ENCODE results near the gene LHFPL5.

The LHFPL5 gene

GRCh38 chr6:35794536-35795452 is 10.4 kb upstream of the LHFPL5 start:
- DNase-seq (ENCODE audit: low read depth), result no peak

DNA sequence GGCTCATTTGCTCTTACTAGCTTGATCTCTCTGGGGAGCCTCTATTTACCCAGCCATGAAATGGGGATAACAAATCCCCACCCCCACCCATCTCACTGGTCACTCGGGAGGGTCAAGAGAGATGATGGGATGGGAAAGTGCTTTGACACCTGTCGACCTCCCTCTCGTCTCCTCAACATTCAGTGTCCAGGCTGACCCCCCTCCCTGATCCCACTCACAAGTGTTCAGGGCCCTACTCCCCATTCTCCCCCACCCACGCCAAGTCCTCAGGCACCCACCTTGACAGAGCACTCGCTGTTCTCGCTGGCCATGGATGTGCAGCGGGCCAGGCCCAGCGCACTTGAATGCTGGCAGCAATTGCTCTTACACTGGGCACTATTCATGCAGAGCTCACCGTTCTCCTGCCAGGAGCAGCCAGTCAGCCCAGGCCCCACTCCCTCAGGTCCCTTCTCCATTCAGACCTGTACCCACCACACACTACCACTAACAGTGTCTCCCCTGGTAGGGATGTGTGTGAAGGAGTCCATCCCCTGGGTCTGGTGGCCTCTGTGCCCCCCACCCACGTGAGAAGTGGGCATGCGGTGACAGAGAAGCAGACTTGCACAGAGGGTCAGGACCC is 9.6 kb upstream of the LHFPL5 start:
- no peak for DNase-seq (ENCODE audit: low read depth)

GRCh38 chr6:35796236-35796635 is 8.9 kb upstream of the LHFPL5 start:
- no peak for DNase-seq (ENCODE audit: low read depth)

GRCh38 chr6:35797837-35798526 is 7.2 kb upstream of the LHFPL5 start:
- DNase-seq (ENCODE audit: low read depth), result no peak

GRCh38 chr6:35798706-35799105 is 6.4 kb upstream of the LHFPL5 start:
- no peak for DNase-seq (ENCODE audit: low read depth)

GRCh38 chr6:35801148-35801547 is 4.0 kb upstream of the LHFPL5 start:
- no peak for DNase-seq (ENCODE audit: low read depth)

- DNase-seq (ENCODE audit: low read depth), result no peak
Measured at GRCh38 chr6:35808688-35809087, 3.5 kb downstream of the LHFPL5 start.

GRCh38 chr6:35809809-35810208 is 4.7 kb downstream of the LHFPL5 start:
- no peak for DNase-seq (ENCODE audit: low read depth)

GRCh38 chr6:35810971-35811698 is 6.0 kb downstream of the LHFPL5 start:
- peak; percentile 33 for DNase-seq (ENCODE audit: low read depth)

DNA sequence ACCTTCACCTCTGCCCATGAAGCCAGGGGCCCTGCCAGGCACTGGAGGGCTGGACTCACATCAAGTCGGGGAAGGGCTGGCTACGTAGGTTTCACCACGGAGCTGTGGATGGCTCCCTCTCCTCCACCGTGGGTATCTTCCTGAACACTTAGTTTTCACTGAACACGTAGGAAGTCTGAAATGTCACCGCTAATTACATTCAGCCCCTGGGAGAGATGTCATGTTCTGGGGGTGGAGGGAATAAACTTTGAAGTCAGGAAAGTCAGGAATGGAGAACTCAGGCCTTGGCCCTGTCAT is 6.5 kb downstream of the LHFPL5 start:
- no peak for DNase-seq (ENCODE audit: low read depth)

- no peak for DNase-seq (ENCODE audit: low read depth)
Measured at GRCh38 chr6:35817515-35817914, 12.4 kb downstream of the LHFPL5 start.

DNA sequence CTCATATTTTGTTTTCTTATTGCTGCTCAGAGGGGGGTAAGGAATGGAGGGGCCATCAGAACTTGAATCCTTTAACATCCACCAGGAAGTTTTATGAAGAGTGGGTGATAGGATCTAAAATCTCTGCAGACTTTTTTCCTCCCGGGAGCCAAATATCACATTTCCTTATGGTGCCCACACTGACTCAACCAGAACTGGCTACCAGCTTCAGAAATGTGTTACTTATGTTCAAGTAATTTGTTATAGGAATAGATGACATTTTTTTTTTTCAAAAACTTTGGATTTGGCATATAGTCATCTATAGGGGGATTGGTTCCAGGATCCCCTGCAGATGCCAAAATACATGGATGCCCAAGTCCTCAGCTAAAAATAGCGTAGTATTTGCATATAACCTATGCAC is 18.4 kb downstream of the LHFPL5 start:
- no peak for DNase-seq (ENCODE audit: low read depth)

GRCh38 chr6:35824552-35825192 is 19.5 kb downstream of the LHFPL5 start:
- DNase-seq (ENCODE audit: low read depth), result no peak

- no peak for DNase-seq (ENCODE audit: low read depth)
Measured at GRCh38 chr6:35829306-35829705, 24.2 kb downstream of the LHFPL5 start.

DNA sequence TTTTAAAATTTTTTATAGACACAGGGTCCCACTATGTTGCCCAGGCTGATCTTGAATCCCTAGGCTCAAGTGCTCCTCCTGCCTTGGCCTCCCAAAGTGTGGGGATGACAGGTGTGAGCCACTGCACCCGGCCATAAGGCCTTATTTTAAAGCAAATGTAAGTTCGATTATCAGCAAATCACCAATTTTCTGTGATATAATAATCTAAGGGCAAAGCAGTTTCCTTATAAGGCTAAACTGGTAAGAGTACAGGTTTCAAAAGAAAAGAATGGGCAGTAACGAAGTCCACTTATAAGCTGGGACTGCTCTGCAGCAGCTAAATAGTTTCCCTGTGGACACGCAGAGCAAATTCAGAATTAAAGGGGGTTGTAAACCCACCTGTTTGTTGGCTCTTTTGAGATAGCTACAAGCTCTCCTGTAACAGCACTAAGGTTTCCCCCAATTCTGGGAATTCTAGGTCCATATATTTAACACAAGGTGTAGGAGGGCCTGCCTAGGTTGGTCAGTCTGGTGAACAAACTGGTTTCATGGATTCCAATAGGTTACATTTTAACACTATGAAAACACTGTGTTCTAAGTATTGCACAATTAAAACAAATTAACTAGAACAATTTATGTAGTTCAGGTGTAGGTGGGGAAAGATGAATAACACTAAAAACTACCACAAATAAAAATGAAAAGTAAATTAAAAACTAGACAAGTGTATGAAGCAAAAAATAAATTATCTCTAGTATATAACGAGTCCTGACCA is 26.3 kb downstream of the LHFPL5 start:
- no peak for DNase-seq (ENCODE audit: low read depth)

DNA sequence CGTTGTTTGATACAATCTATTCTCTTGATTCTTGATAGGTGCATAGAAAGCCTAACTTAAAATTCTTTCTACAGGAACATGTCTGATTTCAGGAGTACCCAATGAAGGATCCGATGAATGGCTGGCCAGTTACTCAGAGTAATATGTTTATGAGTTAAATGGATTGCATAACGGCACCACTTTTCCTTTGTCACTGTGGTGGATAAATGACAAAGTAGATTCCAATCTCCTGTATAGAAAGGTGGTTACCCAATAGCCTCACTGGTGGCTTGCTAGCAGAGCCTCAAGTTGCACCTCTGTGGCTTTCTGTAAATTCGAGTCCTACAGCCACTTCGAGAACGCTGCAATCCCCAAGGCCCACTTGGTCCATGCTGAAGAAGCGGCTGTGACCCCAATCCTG is 28.4 kb downstream of the LHFPL5 start:
- no peak for DNase-seq (ENCODE audit: low read depth)

- no peak for DNase-seq (ENCODE audit: low read depth)
Measured at GRCh38 chr6:35839019-35839418, 33.9 kb downstream of the LHFPL5 start.

DNA sequence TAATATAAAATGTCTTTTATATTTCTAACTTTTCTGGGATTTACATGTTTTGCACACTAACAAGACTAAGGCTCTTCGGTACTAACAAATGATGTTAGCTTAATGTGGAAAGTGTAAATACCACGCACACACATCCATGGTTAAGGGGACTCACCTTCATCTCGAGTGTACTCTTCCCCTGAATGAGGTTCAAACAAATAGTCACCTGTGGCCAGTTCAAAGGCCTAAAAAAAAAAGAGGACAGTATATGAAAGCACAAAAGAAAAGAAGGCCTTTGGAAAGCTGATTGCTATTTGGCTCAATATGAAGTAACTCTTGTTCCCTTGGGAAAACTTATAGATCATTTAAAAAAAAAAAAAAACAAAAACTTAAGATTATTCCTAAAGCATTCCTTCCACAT is 37.2 kb downstream of the LHFPL5 start:
- DNase-seq (ENCODE audit: low read depth), result no peak

- no peak for DNase-seq (ENCODE audit: low read depth)
Measured at GRCh38 chr6:35844290-35844689, 39.1 kb downstream of the LHFPL5 start.

DNA sequence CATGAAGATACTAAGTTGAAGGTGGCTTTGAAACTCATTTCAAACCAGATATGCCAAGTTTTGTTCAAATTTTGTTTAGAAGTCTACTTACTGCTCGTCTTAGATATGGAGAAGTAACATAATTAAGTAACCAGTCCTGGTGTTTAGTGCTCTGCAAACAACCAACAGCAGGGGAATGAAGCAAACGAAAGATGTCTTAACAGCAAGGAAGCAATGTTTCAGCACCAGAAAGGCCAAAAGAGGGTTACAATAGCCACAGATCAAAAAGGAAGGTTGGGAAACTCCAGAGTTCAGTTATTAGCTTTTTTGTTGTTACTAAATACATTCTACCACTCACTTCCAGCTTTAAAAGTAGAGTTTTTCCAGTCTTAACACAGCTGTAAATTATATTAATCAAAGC is 45.1 kb downstream of the LHFPL5 start:
- DNase-seq (ENCODE audit: low read depth), result no peak

- DNase-seq (ENCODE audit: low read depth), result no peak
Measured at GRCh38 chr6:35852994-35853393, 47.8 kb downstream of the LHFPL5 start.

All from stromal cell of bone marrow (primary cell).